Motor neuron (in vitro differentiated cells): ENCODE data around the gene ST8SIA2. TPM values are rescaled to one million over a fixed set of nuclear protein-coding genes. Genes with fewer than 3 reads are reported as not detected.

Experiments
- ATAC-seq, 8 experiments: fragments of 200-7000 bp; cut with Tn5 transposase; replicated peaks in 6 of 8; 2 replicates each; pipeline ENCODE4 v1.8.0; 2021; ENCODE audit warnings: mild to moderate bottlenecking in 8 of 8, moderate library complexity in 8 of 8
- H3K27ac ChIP-seq, 2 donors: fragments of 250-450 bp; sonication (Bioruptor Pico); 2 replicates each; pipeline ENCODE4 v1.9.0; 2021; ENCODE audit warnings: antibody characterized with exemption in 2 of 2, mild to moderate bottlenecking in 2 of 2, moderate library complexity in 1 of 2
- H3K4me1 ChIP-seq, 2 donors: fragments of 250-450 bp; sonication (Bioruptor Pico); replicated peaks in 1 of 2; 2 replicates each; pipeline ENCODE4 v1.6.1; 2021; ENCODE audit warnings: antibody characterized with exemption in 2 of 2, mild to moderate bottlenecking in 2 of 2, moderate library complexity in 1 of 2
- H3K4me3 ChIP-seq, 5 donors: fragments of 250-450 bp; sonication (Bioruptor Pico); 2 replicates each; pipeline ENCODE4 v1.9.0; 2021; ENCODE audit warnings: antibody characterized with exemption in 5 of 5, mild to moderate bottlenecking in 5 of 5, moderate library complexity in 4 of 5
- WGBS, 10 experiments: fragments of 450-650 bp; shearing (Covaris generic); methylation state at CpG; one replicate each; pipeline ENCODE4 v1.0.0; 2022; 5-methylcytosine and 5-hydroxymethylcytosine counted together
- in situ Hi-C, 9 experiments: fragments of 400-800 bp; cut with MboI; loops; one replicate each; pipeline ENCODE4 v1.15.0; 2021; ENCODE audit warnings: low sequenced_read_pairs in 9 of 9, low pct_unique_long_range_greater_than_20kb in 2 of 9; ENCODE audit not compliant: unreplicated experiment in 9 of 9
- total RNA-seq, 8 experiments: library from RNA; unstranded; fragments of 300-600 nt; gene quantifications; 2 replicates each; pipeline versions ENCODE4 v1.2.3 to v1.2.4, GENCODE V29; 2022

ST8SIA2 gene
- 10 to 100 TPM in 5 of 8 experiments, under 1 TPM in 3; 0.18 to 20.7 (median 16.1) TPM for total RNA-seq

GRCh38 chr15:92393071-92393979 lies at the start of gene ST8SIA2:
TSS of gene ST8SIA2 (plus strand) at chr15:92393881. CDS start at chr15:92394065, 184 bp downstream.
- 1 to 24% (median 10%) methylated on average over 3 to 21 of the region's 78 CpGs; no CpG with 5 or more reads in 4 of the 10 experiments for WGBS, 10 experiments
- Histone ChIP-seq H3K4me3 (peak within 1 kb of the TSS; percentile 58 to 98 (median 83)), H3K27ac (peak within 1 kb of the TSS; percentile 78 to 96), H3K4me1 (peaks cover 16 to 18% of the 10 kb centered on the region in 2 donors)
- in situ Hi-C loops: loop anchor here in 1 of 9 experiments (25.0 kb wide), 1 partner anchor 281 kb away; no protein-coding TSS in a partner anchor
- peak; percentile 69 to 83 (median 80) for ATAC-seq

GRCh38 chr15:92343924-92344643 lies 49.6 kb upstream of the ST8SIA2 start:
- H3K27ac ChIP-seq: no peak overlapping the region
- no peak overlapping the region for H3K4me3 ChIP-seq
- peak in 4 of 8 experiments; percentile 21 to 43 (median 36) for ATAC-seq
- in situ Hi-C loops: no loop called here
- H3K4me1 ChIP-seq: peaks cover 12 to 15% of the 10 kb centered on the region in 2 donors
- 6 to 69% (median 43%) methylated on average over 1 to 14 of the region's 17 CpGs; no CpG with 5 or more reads in 2 of the 10 experiments for WGBS, 10 experiments

- H3K4me1 ChIP-seq: peaks cover 12 to 15% of the 10 kb centered on the region in 2 donors
- in situ Hi-C loops: no loop called here
- ATAC-seq: no peak
- H3K4me3 ChIP-seq: no peak overlapping the region
- no peak overlapping the region for H3K27ac ChIP-seq
These were observed 47.6 kb upstream of the ST8SIA2 start for GRCh38 chr15:92346063-92346462.

GRCh38 chr15:92355307-92355706 lies 38.4 kb upstream of the ST8SIA2 start:
- WGBS, 10 experiments: 0 to 100% (median 93%) methylated on average over 1 to 3 of the region's 3 CpGs; no CpG with 5 or more reads in 1 of the 10 experiments
- ATAC-seq: no peak

GRCh38 chr15:92361321-92362000 lies 32.2 kb upstream of the ST8SIA2 start:
- 30 to 100% (median 75%) methylated on average over 1 to 10 of the region's 10 CpGs for WGBS, 10 experiments
- ATAC-seq: no peak
- Histone ChIP-seq H3K4me3 (no peak overlapping the region), H3K27ac (no peak overlapping the region), H3K4me1 (peaks cover 4 to 6% of the 10 kb centered on the region in 2 donors)
- in situ Hi-C loops: loop anchor here in 1 of 9 experiments (25.0 kb wide), 1 partner anchor 249 kb away; no protein-coding TSS in a partner anchor

More at GRCh38 chr15:92355307-92355706, 38.4 kb upstream of the ST8SIA2 start:
- no peak overlapping the region for H3K27ac ChIP-seq
- in situ Hi-C loops: loop anchor here in 1 of 9 experiments (25.0 kb wide), 1 partner anchor 243 kb away; no protein-coding TSS in a partner anchor
- no peak overlapping the region for H3K4me3 ChIP-seq
- no peaks in the 10 kb centered on the region for H3K4me1 ChIP-seq

GRCh38 chr15:92362001-92362350 lies 31.7 kb upstream of the ST8SIA2 start:
- Histone ChIP-seq H3K27ac (no peak overlapping the region), H3K4me1 (peaks cover 4 to 6% of the 10 kb centered on the region in 2 donors), H3K4me3 (no peak overlapping the region)
- in situ Hi-C loops: loop anchor here in 1 of 9 experiments (25.0 kb wide), 1 partner anchor 250 kb away; no protein-coding TSS in a partner anchor
- WGBS, 10 experiments: 0 to 100% (median 78%) methylated on average over 1 to 3 of the region's 3 CpGs; no CpG with 5 or more reads in 3 of the 10 experiments
- no peak for ATAC-seq

- in situ Hi-C loops: loop anchor here in 1 of 9 experiments (25.0 kb wide), 1 partner anchor 253 kb away; no protein-coding TSS in a partner anchor
- Histone ChIP-seq H3K27ac (no peak overlapping the region), H3K4me1 (peaks cover 4 to 6% of the 10 kb centered on the region in 2 donors), H3K4me3 (no peak overlapping the region)
- ATAC-seq: peak in 5 of 8 experiments; percentile 56 to 97 (median 92)
- 0 to 83% (median 28%) methylated on average over 2 to 6 of the region's 6 CpGs; no CpG with 5 or more reads in 1 of the 10 experiments for WGBS, 10 experiments
These were observed 28.6 kb upstream of the ST8SIA2 start for GRCh38 chr15:92365084-92365483.

GRCh38 chr15:92365906-92366305 lies 27.8 kb upstream of the ST8SIA2 start:
- Histone ChIP-seq H3K4me1 (peaks cover 4 to 6% of the 10 kb centered on the region in 2 donors), H3K4me3 (no peak overlapping the region), H3K27ac (no peak overlapping the region)
- in situ Hi-C loops: loop anchor here in 1 of 9 experiments (25.0 kb wide), 1 partner anchor 254 kb away; no protein-coding TSS in a partner anchor
- WGBS, 10 experiments: 14 to 100% (median 40%) methylated on average over 1 to 3 of the region's 3 CpGs; no CpG with 5 or more reads in 3 of the 10 experiments
- ATAC-seq: peak in 5 of 8 experiments; percentile 16 to 58 (median 38)

- WGBS, 10 experiments: 67 to 100% (median 88%) methylated on average over 1 to 5 of the region's 5 CpGs; no CpG with 5 or more reads in 2 of the 10 experiments
- Histone ChIP-seq H3K4me3 (no peak overlapping the region), H3K27ac (no peak overlapping the region), H3K4me1 (peaks cover 4 to 6% of the 10 kb centered on the region in 2 donors)
- ATAC-seq: no peak
- in situ Hi-C loops: loop anchor here in 1 of 9 experiments (25.0 kb wide), 1 partner anchor 254 kb away; no protein-coding TSS in a partner anchor
These were observed 27.3 kb upstream of the ST8SIA2 start for GRCh38 chr15:92366381-92366780.

- Histone ChIP-seq H3K4me1 (no peaks in the 10 kb centered on the region), H3K27ac (no peak overlapping the region), H3K4me3 (no peak overlapping the region)
- WGBS, 10 experiments: 50 to 86% methylated on average over 1 of the region's 1 CpG; no CpG with 5 or more reads in 8 of the 10 experiments
- in situ Hi-C loops: loop anchor here in 1 of 9 experiments (25.0 kb wide), 1 partner anchor 263 kb away; no protein-coding TSS in a partner anchor
- ATAC-seq: no peak
These were observed 18.6 kb upstream of the ST8SIA2 start for GRCh38 chr15:92375057-92375456.

GRCh38 chr15:92376109-92376508 lies 17.6 kb upstream of the ST8SIA2 start:
- Histone ChIP-seq H3K4me1 (no peaks in the 10 kb centered on the region), H3K27ac (no peak overlapping the region), H3K4me3 (no peak overlapping the region)
- in situ Hi-C loops: loop anchor here in 1 of 9 experiments (25.0 kb wide), 1 partner anchor 264 kb away; no protein-coding TSS in a partner anchor
- ATAC-seq: no peak
- 20 to 100% (median 77%) methylated on average over 1 to 3 of the region's 3 CpGs; no CpG with 5 or more reads in 2 of the 10 experiments for WGBS, 10 experiments
